Neural progenitor cell (in vitro differentiated cells): Measurements from ENCODE around the gene EMC8.

ENCODE experiments used
- CTCF ChIP-seq: fragments of 200-600 bp; sonication (generic); IDR thresholded peaks from 2 replicates; pipeline ENCODE4 v1.5.1; 2017; ENCODE audit warnings: antibody characterized with exemption, mild to moderate bottlenecking
- EZH2 ChIP-seq: fragments of 200-600 bp; sonication (generic); IDR thresholded peaks from 2 replicates; pipeline ENCODE4 v1.6.1; 2017; ENCODE audit warnings: antibody characterized with exemption, mild to moderate bottlenecking, moderate library complexity
- EZH2phosphoT487 ChIP-seq: fragments of 200-600 bp; sonication (generic); IDR thresholded peaks from 2 replicates; pipeline ENCODE4 v1.6.1; 2017; ENCODE audit warnings: antibody characterized with exemption

GRCh38 chr16:85762970-85763369 lies 36.4 kb downstream of the EMC8 start:
- TF ChIP-seq CTCF (no peak), EZH2phosphoT487 (no peak), EZH2 (no peak)
